Gastroesophageal sphincter (tissue), 4 donors: Measurements from ENCODE around the gene RNASE8. TPM values are rescaled to one million over a fixed set of nuclear protein-coding genes. Genes with fewer than 3 reads are reported as not detected.

ENCODE experiments used
- ATAC-seq: fragments of 150-250 bp; one replicate; pipeline ENCODE4 v1.9.1; 2016; ENCODE audit warnings: mild to moderate bottlenecking, moderate library complexity
- H3K27ac ChIP-seq, 4 donors: fragments of 200-600 bp; sonication (generic) in 3 of 4; 1 replicate in 3 of 4; 2 replicates in 1 of 4; pipeline ENCODE4 v1.5.1; 2016 to 2019
- H3K27me3 ChIP-seq: fragments of 200-600 bp; sonication (generic); one replicate; pipeline ENCODE4 v1.5.1; 2019
- H3K36me3 ChIP-seq, 2 donors: fragments of 200-600 bp; sonication (generic); one replicate each; pipeline ENCODE4 v1.5.1; 2019; ENCODE audit warnings: control low read depth in 1 of 2
- H3K4me1 ChIP-seq, 3 donors: fragments of 200-600 bp; sonication (generic); 1 replicate in 2 of 3; 2 replicates in 1 of 3; pipeline ENCODE4 v1.5.1; 2016 to 2019; ENCODE audit warnings: control low read depth in 2 of 3
- H3K4me3 ChIP-seq, 2 donors: fragments of 200-600 bp; sonication (generic); one replicate each; pipeline ENCODE4 v1.5.1; 2019; ENCODE audit warnings: mild to moderate bottlenecking in 1 of 2, moderate library complexity in 1 of 2
- H3K9me3 ChIP-seq, 3 donors: fragments of 200-600 bp; sonication (generic); one replicate each; pipeline ENCODE4 v1.5.1; 2017 to 2019; ENCODE audit warnings: control low read depth in 2 of 3
- CTCF ChIP-seq, 4 experiments: fragments of 200-600 bp in 2 of 4; fragments of 450-650 bp in 2 of 4; sonication (generic) in 1 of 4; IDR thresholded peaks; one replicate each; pipeline ENCODE4 v1.5.1; 2017 to 2019; ENCODE audit warnings: antibody characterized with exemption in 4 of 4, mild to moderate bottlenecking in 2 of 4, moderate library complexity in 2 of 4
- EP300 ChIP-seq: sonication (generic); formaldehyde crosslinking; IDR thresholded peaks from one replicate; pipeline ENCODE4 v1.6.1; 2017; ENCODE audit warnings: antibody characterized with exemption, mild to moderate bottlenecking
- POLR2A ChIP-seq, 2 donors: fragments of 450-650 bp; IDR thresholded peaks; one replicate each; pipeline ENCODE4 v1.6.1; 2017; ENCODE audit warnings: antibody characterized with exemption in 2 of 2, mild to moderate bottlenecking in 2 of 2, moderate library complexity in 1 of 2
- POLR2AphosphoS5 ChIP-seq: sonication (generic); formaldehyde crosslinking; IDR thresholded peaks from one replicate; pipeline ENCODE4 v1.6.1; 2017; ENCODE audit warnings: antibody characterized with exemption
- WGBS, 2 donors: methylation state at CpG; one replicate each; pipeline ENCODE4 v1.1.5; 2018; ENCODE audit warnings: low coverage in 1 of 2; 5-methylcytosine and 5-hydroxymethylcytosine counted together
- total RNA-seq, 4 donors: library from RNA; depleted of rRNA; stranded (reverse); fragments of >200 nt; gene quantifications; one replicate each; pipeline ENCODE4 v1.1.0, GENCODE V29; 2016

RNASE8 gene
- total RNA-seq, 4 donors from 2014 or later = not detected

DNA sequence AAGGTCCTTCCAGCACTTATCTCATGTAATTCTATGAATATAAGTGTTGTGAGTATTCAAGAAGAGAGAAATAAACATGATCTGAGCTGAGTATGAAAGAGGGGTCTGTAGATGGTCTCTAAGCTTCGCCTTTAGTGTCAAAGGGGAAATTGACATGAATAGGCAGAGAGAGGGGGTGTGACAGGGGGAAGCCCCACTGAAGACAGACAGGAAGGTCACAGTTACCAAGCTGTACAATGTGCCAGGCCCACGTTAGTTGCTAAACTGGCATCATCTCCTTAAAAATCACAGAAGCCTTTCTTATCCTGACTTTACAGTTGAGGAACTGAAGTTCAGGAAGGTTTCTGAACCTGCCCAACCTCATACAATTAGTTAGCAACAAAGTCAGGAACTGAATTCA, 20.1 kb downstream of the RNASE8 start:
- ATAC-seq = no peak
- Histone ChIP-seq H3K4me3 (no peak overlapping the region), H3K36me3 (peaks cover 0 to 99% of the 10 kb centered on the region in 2 donors), H3K27ac (no peak overlapping the region), H3K27me3 (no peaks in the 10 kb centered on the region), H3K9me3 (no peaks in the 10 kb centered on the region), H3K4me1 (peaks cover 0 to 6% (median 2%) of the 10 kb centered on the region in 3 donors)
- WGBS, 2 donors = 80 to 83% methylated on average over 2 of the region's 2 CpGs
- TF ChIP-seq CTCF (IDR thresholded peaks at IDR 0.05) = no peak
- no peak for TF ChIP-seq EP300
- no peak for TF ChIP-seq POLR2A (IDR thresholded peaks at IDR 0.05)
- TF ChIP-seq POLR2AphosphoS5 = no peak

DNA sequence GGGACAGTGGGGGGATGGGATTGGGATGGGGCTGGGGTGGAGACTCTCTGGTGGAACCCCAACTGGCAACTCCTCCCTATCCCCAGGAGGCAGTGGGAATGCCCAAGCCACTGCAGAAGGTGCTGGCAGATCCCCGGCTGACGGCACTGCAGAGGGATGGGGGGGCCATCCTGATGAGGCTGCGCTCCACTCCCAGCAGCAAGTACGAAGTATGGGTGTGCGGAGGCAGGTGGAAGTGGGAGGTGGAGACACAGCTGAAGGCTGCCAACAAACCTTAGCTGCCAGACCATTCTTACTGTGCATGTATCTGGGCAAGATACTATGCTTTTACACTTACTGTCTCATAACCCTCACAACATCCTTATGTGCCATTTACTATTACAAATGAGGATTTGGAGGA, 20.7 kb downstream of the RNASE8 start:
- WGBS, 2 donors = 72% methylated on average over 3 of the region's 5 CpGs; no CpG with 5 or more reads in 1 of the 2 donors
- H3K27me3 ChIP-seq = no peaks in the 10 kb centered on the region
- no peak overlapping the region for H3K4me3 ChIP-seq
- peaks cover 0 to under 1% (median 0%) of the 10 kb centered on the region in 3 donors for H3K4me1 ChIP-seq
- no peak for TF ChIP-seq POLR2AphosphoS5
- no peak for TF ChIP-seq CTCF (IDR thresholded peaks at IDR 0.05)
- no peak for TF ChIP-seq EP300
- TF ChIP-seq POLR2A (IDR thresholded peaks at IDR 0.05) = no peak
- ATAC-seq = no peak
- no peak overlapping the region for H3K27ac ChIP-seq
- peaks cover 0 to 100% of the 10 kb centered on the region in 2 donors for H3K36me3 ChIP-seq
- no peaks in the 10 kb centered on the region for H3K9me3 ChIP-seq

DNA sequence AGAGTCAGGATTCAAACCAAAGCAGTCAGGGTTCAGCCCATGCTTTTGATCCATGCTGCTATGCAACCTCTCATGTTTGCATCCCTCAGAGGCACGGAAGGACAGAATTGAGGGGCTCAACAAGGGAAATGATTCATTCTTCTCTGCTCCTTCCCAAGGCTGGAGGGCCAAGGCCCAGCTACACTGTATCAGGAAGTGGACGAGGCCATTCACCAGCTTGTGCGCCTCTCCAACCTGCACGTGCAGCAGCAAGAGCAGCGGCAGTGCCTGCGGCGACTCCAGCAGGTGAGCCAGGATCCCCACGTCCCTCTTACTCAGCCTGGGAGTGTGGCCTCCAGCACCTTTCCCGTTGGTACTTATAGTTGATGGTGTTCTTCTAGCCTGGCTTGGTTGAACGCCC, 21.1 kb downstream of the RNASE8 start:
- 62% methylated on average over 3 of the region's 10 CpGs; no CpG with 5 or more reads in 1 of the 2 donors for WGBS, 2 donors

GRCh38 chr14:21081521-21082142, 24.0 kb downstream of the RNASE8 start:
- 90% methylated on average over 8 of the region's 30 CpGs; no CpG with 5 or more reads in 1 of the 2 donors for WGBS, 2 donors
- Histone ChIP-seq H3K36me3 (peaks cover 0 to 99% of the 10 kb centered on the region in 2 donors), H3K4me3 (no peak overlapping the region), H3K27me3 (no peaks in the 10 kb centered on the region), H3K27ac (no peak overlapping the region), H3K9me3 (no peaks in the 10 kb centered on the region), H3K4me1 (peaks cover 0 to 16% (median 0%) of the 10 kb centered on the region in 3 donors)
- ATAC-seq = no peak
- no peak for TF ChIP-seq POLR2A (IDR thresholded peaks at IDR 0.05)
- TF ChIP-seq EP300 = no peak
- TF ChIP-seq POLR2AphosphoS5 = no peak
- TF ChIP-seq CTCF (IDR thresholded peaks at IDR 0.05) = no peak

More for the DNA sequence above, 21.1 kb downstream of the RNASE8 start:
- H3K27ac ChIP-seq = no peak overlapping the region
- H3K27me3 ChIP-seq = no peaks in the 10 kb centered on the region
- no peaks in the 10 kb centered on the region for H3K4me1 ChIP-seq
- H3K36me3 ChIP-seq = peaks cover 0 to 100% of the 10 kb centered on the region in 2 donors
- no peak for ATAC-seq
- no peaks in the 10 kb centered on the region for H3K9me3 ChIP-seq
- no peak overlapping the region for H3K4me3 ChIP-seq
- TF ChIP-seq POLR2AphosphoS5 (no peak), EP300 (no peak), CTCF (IDR thresholded peaks at IDR 0.05) (no peak), POLR2A (IDR thresholded peaks at IDR 0.05) (no peak)
